ENCODE data around the gene DHX8.

Gene DHX8

GRCh38 chr17:43563600-43564594 is 80.1 kb downstream of the DHX8 start:
- TF ChIP-seq GATA2 (IDR thresholded peaks at IDR 0.05; ENCODE audit: low read depth, low read length) (no peak), GATA3 (IDR thresholded peaks at IDR 0.05; ENCODE audit: low read depth, low read length) (no peak)

GRCh38 chr17:43568506-43569082 is 84.8 kb downstream of the DHX8 start:
- TF ChIP-seq GATA3 (IDR thresholded peaks at IDR 0.05; ENCODE audit: low read depth, low read length) (no peak), GATA2 (IDR thresholded peaks at IDR 0.05; ENCODE audit: low read depth, low read length) (no peak)

- TF ChIP-seq GATA3 (IDR thresholded peaks at IDR 0.05; ENCODE audit: low read depth, low read length) = no peak
Observed at GRCh38 chr17:43570518-43570928, 86.7 kb downstream of the DHX8 start.

- TF ChIP-seq GATA2 (IDR thresholded peaks at IDR 0.05; ENCODE audit: low read depth, low read length) (peak; percentile 42; the same call in 1 of the 2 replicates), GATA3 (IDR thresholded peaks at IDR 0.05; ENCODE audit: low read depth, low read length) (no peak)
Observed at GRCh38 chr17:43572368-43572980, 88.7 kb downstream of the DHX8 start.

GRCh38 chr17:43573579-43574321 is 90.0 kb downstream of the DHX8 start:
- TF ChIP-seq GATA2 (IDR thresholded peaks at IDR 0.05; ENCODE audit: low read depth, low read length) (no peak), GATA3 (IDR thresholded peaks at IDR 0.05; ENCODE audit: low read depth, low read length) (no peak)

GRCh38 chr17:43574348-43574747 is 90.6 kb downstream of the DHX8 start:
- TF ChIP-seq GATA3 (IDR thresholded peaks at IDR 0.05; ENCODE audit: low read depth, low read length) = no peak
- TF ChIP-seq GATA2 (IDR thresholded peaks at IDR 0.05; ENCODE audit: low read depth, low read length) = no peak

- TF ChIP-seq GATA2 (IDR thresholded peaks at IDR 0.05; ENCODE audit: low read depth, low read length) (no peak), GATA3 (IDR thresholded peaks at IDR 0.05; ENCODE audit: low read depth, low read length) (no peak)
Observed at GRCh38 chr17:43574896-43575525, 91.2 kb downstream of the DHX8 start.

All from SH-SY5Y (cell line).